Panc1 (cell line): ENCODE results near the gene MRC1. TPM values are rescaled to one million over a fixed set of nuclear protein-coding genes. Genes with fewer than 3 reads are reported as not detected.

Source experiments
- ATAC-seq: fragments of 200-7000 bp; cut with Tn5 transposase; 2 replicates; pipeline ENCODE4 v1.9.1; 2020; ENCODE audit warnings: mild to moderate bottlenecking, moderate library complexity
- BruUV-seq: library from RNA; stranded (reverse); fragments of 400-500 nt; replicated peaks from 2 replicates; lab custom pipeline; 2021; lab: Mats Ljungman, UMichigan
- CTCF ChIA-PET: fragments of 300-600 bp; sonication (Branson Sonifier 250); formaldehyde crosslinking; loops from one replicate; lab custom pipeline; 2022; ENCODE audit warnings: antibody characterized with exemption; lab: Charles Lee
- POLR2A ChIA-PET: fragments of 300-600 bp; sonication (Branson Sonifier 250); formaldehyde crosslinking; loops from one replicate; lab custom pipeline; 2022; ENCODE audit warnings: antibody characterized with exemption; lab: Charles Lee
- DNase-seq: peaks from one replicate; pipeline ENCODE4 v3.0.0-alpha.2; 2010; ENCODE audit warnings: low read depth, low spot score
- H3K27ac ChIP-seq: 2 replicates; pipeline ENCODE4 v1.5.1; 2011; ENCODE audit warnings: mild to moderate bottlenecking, low read length, inconsistent platforms
- H3K27me3 ChIP-seq: fragments of 200-500 bp; sonication (Bioruptor generic); 2 replicates; pipeline ENCODE4 v1.6.0; 2014; ENCODE audit warnings: low read length, inconsistent platforms; ENCODE audit not compliant: control insufficient read depth, insufficient read depth
- H3K36me3 ChIP-seq: fragments of 200-500 bp; sonication (Bioruptor generic); 2 replicates; pipeline ENCODE4 v1.5.1; 2014; ENCODE audit warnings: inconsistent platforms, mild to moderate bottlenecking, low read length, moderate library complexity; ENCODE audit not compliant: control insufficient read depth, insufficient read depth
- H3K4me1 ChIP-seq: 2 replicates; pipeline ENCODE4 v1.5.1; 2011; ENCODE audit warnings: inconsistent platforms, mild to moderate bottlenecking, low read length, moderate library complexity; ENCODE audit not compliant: control insufficient read depth, insufficient read depth
- H3K4me3 ChIP-seq, 2 experiments: 2 replicates each; pipeline ENCODE4 v1.5.1; 2011 to 2012; ENCODE audit warnings: low read depth in 2 of 2, low read length in 2 of 2, mild to moderate bottlenecking in 2 of 2, inconsistent platforms in 1 of 2, moderate library complexity in 1 of 2
- H3K9me3 ChIP-seq: fragments of 200-500 bp; sonication (Bioruptor generic); 2 replicates; pipeline ENCODE4 v1.5.1; 2014; ENCODE audit warnings: low read depth, mild to moderate bottlenecking, inconsistent platforms, low read length, moderate library complexity; ENCODE audit not compliant: control insufficient read depth, insufficient read depth
- CTCF ChIP-seq: fragments of 450-650 bp; IDR thresholded peaks from 2 replicates; pipeline ENCODE4 v1.5.1; 2017; ENCODE audit warnings: mild to moderate bottlenecking
- REST ChIP-seq, 2 experiments: IDR thresholded peaks; 2 replicates each; pipeline ENCODE4 v1.6.1; 2011 to 2012; ENCODE audit warnings: low read depth in 2 of 2, control low read depth in 1 of 2, low read length in 1 of 2, mild to moderate bottlenecking in 1 of 2, moderate library complexity in 1 of 2; ENCODE audit not compliant: insufficient read depth in 1 of 2
- SIN3A ChIP-seq: IDR thresholded peaks from 2 replicates; pipeline ENCODE4 v1.6.1; 2012; ENCODE audit warnings: low read depth, mild to moderate bottlenecking, low read length, moderate library complexity, borderline replicate concordance; ENCODE audit not compliant: insufficient read depth
- TCF7L2 ChIP-seq: IDR thresholded peaks from 2 replicates; pipeline ENCODE4 v1.6.1; 2011; ENCODE audit warnings: mild to moderate bottlenecking, low read depth, low read length, inconsistent platforms
- in situ Hi-C: cut with HindIII; loops from 2 replicates; pipeline ENCODE4 v1.10.0; 2016; ENCODE audit warnings: low sequenced_read_pairs, low pct_unique_long_range_greater_than_20kb
- intact Hi-C: fragments of 100-400 bp; cut with micrococcal nuclease; formaldehyde crosslinking; loops from one replicate; pipeline ENCODE4 v1.10.0; 2022; ENCODE audit not compliant: unreplicated experiment
- total RNA-seq: library from RNA; stranded (reverse); gene quantifications from one replicate; pipeline ENCODE4 v1.2.1, GENCODE V29; 2021; ENCODE audit not compliant: unreplicated experiment

Gene MRC1
- total RNA-seq, 1 experiment from 2014 or later = 0.21 TPM

- peaks cover 17% of the 10 kb centered on the region for H3K4me1 ChIP-seq
- H3K9me3 ChIP-seq = no peaks in the 10 kb centered on the region
- ChIA-PET CTCF (no interaction called here), POLR2A (no interaction called here)
- H3K27me3 ChIP-seq = no peaks in the 10 kb centered on the region
- H3K4me3 ChIP-seq = no peak overlapping the region
- DNase-seq = no peak
- intact Hi-C loops = no loop called here
- ATAC-seq = no peak
- TF ChIP-seq TCF7L2 = no peak
- no peak for TF ChIP-seq REST (IDR thresholded peaks at IDR 0.05; ENCODE audit: insufficient read depth in 1 of 2, low read depth in 2 of 2, low read length in 1 of 2)
- H3K36me3 ChIP-seq = no peaks in the 10 kb centered on the region
- in situ Hi-C loops = no loop called here
- BruUV-seq = no TSS peak
- peak overlapping the region; percentile 66; the same call in 1 of the 2 replicates for H3K27ac ChIP-seq
Measured at GRCh38 chr10:17792991-17793390, 16.2 kb upstream of the MRC1 start.

GRCh38 chr10:17793823-17794644 is 15.1 kb upstream of the MRC1 start:
- TF ChIP-seq SIN3A = no peak
- TF ChIP-seq CTCF = no peak
- Histone ChIP-seq H3K9me3 (no peaks in the 10 kb centered on the region), H3K4me3 (no peak overlapping the region), H3K27ac (no peak overlapping the region), H3K4me1 (peaks cover 8% of the 10 kb centered on the region), H3K27me3 (no peaks in the 10 kb centered on the region), H3K36me3 (no peaks in the 10 kb centered on the region)
- ChIA-PET POLR2A (no interaction called here), CTCF (no interaction called here)
- DNase-seq = no peak
- no TSS peak for BruUV-seq
- no peak for ATAC-seq
- intact Hi-C loops = no loop called here
- in situ Hi-C loops = no loop called here

GRCh38 chr10:17795083-17795482 is 14.1 kb upstream of the MRC1 start:
- no peaks in the 10 kb centered on the region for H3K9me3 ChIP-seq
- no peaks in the 10 kb centered on the region for H3K27me3 ChIP-seq
- intact Hi-C loops (no loop called here), in situ Hi-C loops (no loop called here)
- no peak overlapping the region for H3K27ac ChIP-seq
- H3K4me3 ChIP-seq = no peak overlapping the region
- H3K4me1 ChIP-seq = peaks cover 7% of the 10 kb centered on the region; the same call in 1 of the 2 replicates
- ChIA-PET CTCF (no interaction called here), POLR2A (no interaction called here)
- no peak for TF ChIP-seq REST (IDR thresholded peaks at IDR 0.05; ENCODE audit: insufficient read depth in 1 of 2, low read depth in 2 of 2, low read length in 1 of 2)
- ATAC-seq (no peak), DNase-seq (no peak)
- no TSS peak for BruUV-seq
- no peaks in the 10 kb centered on the region for H3K36me3 ChIP-seq
